Endodermal cell (in vitro differentiated cells): Measurements from ENCODE around the gene COMMD1. TPM values are rescaled to one million over a fixed set of nuclear protein-coding genes. Genes with fewer than 3 reads are reported as not detected.

Source experiments
- DNase-seq: peaks from one replicate; pipeline ENCODE4 v3.0.0-alpha.2; 2017
- H3K27ac ChIP-seq: 2 replicates; pipeline ENCODE4 v1.5.1; 2013; ENCODE audit warnings: mild to moderate bottlenecking, low read depth, low read length, moderate library complexity
- H3K27me3 ChIP-seq: 2 replicates; pipeline ENCODE4 v1.6.1; 2013; ENCODE audit warnings: mild to moderate bottlenecking, low read length, moderate library complexity; ENCODE audit not compliant: insufficient read depth, control insufficient read depth, poor library complexity, severe bottlenecking
- H3K36me3 ChIP-seq: 2 replicates; pipeline ENCODE4 v1.7.0; 2013; ENCODE audit warnings: mild to moderate bottlenecking, low read length, moderate library complexity; ENCODE audit not compliant: control insufficient read depth, insufficient read depth
- H3K4me1 ChIP-seq: one replicate; pipeline ENCODE4 v1.7.0; 2013; ENCODE audit warnings: low read length; ENCODE audit not compliant: control insufficient read depth, insufficient read depth
- H3K4me3 ChIP-seq: 2 replicates; pipeline ENCODE4 v1.5.1; 2013; ENCODE audit warnings: mild to moderate bottlenecking, low read length, moderate library complexity
- H3K9ac ChIP-seq: 2 replicates; pipeline ENCODE4 v1.6.1; 2013; ENCODE audit warnings: mild to moderate bottlenecking, low read length, moderate library complexity; ENCODE audit not compliant: poor library complexity, severe bottlenecking; ENCODE audit errors: extremely low read depth
- H3K9me3 ChIP-seq: 2 replicates; pipeline ENCODE4 v1.6.1; 2013; ENCODE audit warnings: mild to moderate bottlenecking, low read length, moderate library complexity; ENCODE audit not compliant: control insufficient read depth
- H3K27ac Mint-ChIP-seq: 2 replicates; pipeline ENCODE4 v1.8.0; 2020; ENCODE audit warnings: mixed read lengths
- H3K27me3 Mint-ChIP-seq: 2 replicates; pipeline ENCODE4 v1.8.0; 2021; ENCODE audit warnings: mild to moderate bottlenecking, mixed read lengths; ENCODE audit not compliant: insufficient read depth
- H3K36me3 Mint-ChIP-seq: 2 replicates; pipeline ENCODE4 v1.8.0; 2020; ENCODE audit warnings: low read depth, mixed read lengths
- H3K4me1 Mint-ChIP-seq: 2 replicates; pipeline ENCODE4 v1.8.0; 2020; ENCODE audit warnings: mixed read lengths
- H3K4me3 Mint-ChIP-seq: 2 replicates; pipeline ENCODE4 v1.8.0; 2020; ENCODE audit warnings: mild to moderate bottlenecking, moderate library complexity, mixed read lengths
- H3K9me3 Mint-ChIP-seq: 2 replicates; pipeline ENCODE4 v1.8.0; 2020; ENCODE audit warnings: mild to moderate bottlenecking, mixed read lengths
- WGBS, 2 experiments: methylation state at CpG; one replicate each; pipeline versions ENCODE4 v1.1.5 to v1.1.7; 2013; ENCODE audit warnings: missing lambda C conversion rate in 2 of 2, mixed read lengths in 1 of 2; ENCODE audit not compliant: insufficient coverage in 1 of 2, insufficient read length in 1 of 2; 5-methylcytosine and 5-hydroxymethylcytosine counted together
- total RNA-seq, 2 donors: library from RNA; stranded (reverse); fragmentation: NEBNext Ultra II Directional in 1 of 2; extraction: Animal tissue kit (Norgen Biotek cat#: 25700) in 1 of 2; gene quantifications; 2 replicates in 1 of 2; 3 replicates in 1 of 2; pipeline ENCODE4 v1.2.1, GENCODE V29; 2021
- TF ChIP-seq, protein P1 (sequence below): fragments of 200-600 bp; sonication (generic); conservative IDR thresholded peaks from 2 replicates; pipeline ENCODE4 v1.5.0; 2021; ENCODE audit warnings: antibody characterized with exemption, mild to moderate bottlenecking

Gene COMMD1
- total RNA-seq, 2 donors from 2014 or later = 27.8 to 28.4 TPM

DNA sequence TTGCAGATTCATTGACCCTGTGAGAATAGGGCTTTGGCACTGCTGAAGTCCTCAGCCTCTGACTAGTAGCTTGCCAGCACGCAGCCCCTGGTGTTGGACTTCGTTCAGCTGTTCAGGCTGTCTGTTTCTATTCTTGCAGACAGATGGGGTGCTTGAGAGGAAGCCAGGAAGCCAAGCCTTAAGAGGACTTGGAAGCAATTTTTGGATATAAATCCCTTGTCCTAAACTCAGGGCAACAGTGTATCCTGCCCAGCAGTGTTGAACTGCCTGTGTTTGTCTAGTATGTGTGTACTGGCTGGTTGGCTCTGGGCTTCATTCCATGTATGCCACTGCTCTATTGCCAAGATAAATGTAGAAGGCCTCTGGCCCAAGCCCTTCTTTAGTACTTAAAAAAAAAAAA is 108.6 kb downstream of the COMMD1 start:
- Mint-ChIP-seq H3K36me3 (no peaks in the 10 kb centered on the region), H3K9me3 (no peaks in the 10 kb centered on the region), H3K27ac (no peak overlapping the region), H3K27me3 (no peaks in the 10 kb centered on the region), H3K4me1 (peaks cover 3% of the 10 kb centered on the region), H3K4me3 (no peak overlapping the region)
- Histone ChIP-seq H3K27ac (no peak overlapping the region), H3K9ac (no peak overlapping the region), H3K9me3 (no peaks in the 10 kb centered on the region), H3K36me3 (no peaks in the 10 kb centered on the region), H3K4me3 (no peak overlapping the region), H3K4me1 (no peaks in the 10 kb centered on the region), H3K27me3 (no peaks in the 10 kb centered on the region)
- WGBS, 2 experiments = 86% methylated on average over 2 of the region's 2 CpGs; no CpG with 5 or more reads in 1 of the 2 experiments
- DNase-seq = no peak
- TF ChIP-seq, protein P1, sequence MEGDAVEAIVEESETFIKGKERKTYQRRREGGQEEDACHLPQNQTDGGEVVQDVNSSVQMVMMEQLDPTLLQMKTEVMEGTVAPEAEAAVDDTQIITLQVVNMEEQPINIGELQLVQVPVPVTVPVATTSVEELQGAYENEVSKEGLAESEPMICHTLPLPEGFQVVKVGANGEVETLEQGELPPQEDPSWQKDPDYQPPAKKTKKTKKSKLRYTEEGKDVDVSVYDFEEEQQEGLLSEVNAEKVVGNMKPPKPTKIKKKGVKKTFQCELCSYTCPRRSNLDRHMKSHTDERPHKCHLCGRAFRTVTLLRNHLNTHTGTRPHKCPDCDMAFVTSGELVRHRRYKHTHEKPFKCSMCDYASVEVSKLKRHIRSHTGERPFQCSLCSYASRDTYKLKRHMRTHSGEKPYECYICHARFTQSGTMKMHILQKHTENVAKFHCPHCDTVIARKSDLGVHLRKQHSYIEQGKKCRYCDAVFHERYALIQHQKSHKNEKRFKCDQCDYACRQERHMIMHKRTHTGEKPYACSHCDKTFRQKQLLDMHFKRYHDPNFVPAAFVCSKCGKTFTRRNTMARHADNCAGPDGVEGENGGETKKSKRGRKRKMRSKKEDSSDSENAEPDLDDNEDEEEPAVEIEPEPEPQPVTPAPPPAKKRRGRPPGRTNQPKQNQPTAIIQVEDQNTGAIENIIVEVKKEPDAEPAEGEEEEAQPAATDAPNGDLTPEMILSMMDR = peak; percentile 45

DNA sequence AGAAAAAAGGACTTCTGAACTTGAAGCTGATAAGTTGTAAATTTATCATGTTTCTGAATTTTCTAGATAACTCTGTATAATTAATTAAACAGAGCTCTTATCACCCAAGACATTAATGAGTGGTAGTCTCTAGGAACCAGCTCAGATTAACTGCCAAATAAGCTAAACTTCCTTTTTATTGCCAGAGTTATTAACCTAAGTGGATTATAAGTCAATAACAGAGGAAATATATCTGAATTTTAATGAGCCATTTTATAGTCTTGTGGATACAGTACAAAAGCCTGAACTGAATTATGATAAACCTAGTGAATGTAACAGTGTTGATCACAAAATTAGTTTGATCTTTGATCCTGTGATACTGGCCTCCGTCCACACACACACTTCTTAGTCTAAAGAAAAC is 111.5 kb downstream of the COMMD1 start:
- no peaks in the 10 kb centered on the region for H3K9me3 Mint-ChIP-seq
- Histone ChIP-seq H3K4me1 (no peaks in the 10 kb centered on the region), H3K9ac (no peak overlapping the region), H3K36me3 (no peaks in the 10 kb centered on the region), H3K4me3 (no peak overlapping the region), H3K27ac (no peak overlapping the region), H3K27me3 (no peaks in the 10 kb centered on the region), H3K9me3 (no peaks in the 10 kb centered on the region)
- H3K4me1 Mint-ChIP-seq = no peaks in the 10 kb centered on the region
- H3K27me3 Mint-ChIP-seq = no peaks in the 10 kb centered on the region
- TF ChIP-seq, protein P1 = no peak
- no peak overlapping the region for H3K4me3 Mint-ChIP-seq
- H3K27ac Mint-ChIP-seq = no peak overlapping the region
- no peaks in the 10 kb centered on the region for H3K36me3 Mint-ChIP-seq
- WGBS, 2 experiments = 100% methylated on average over 1 of the region's 1 CpG; no CpG with 5 or more reads in 1 of the 2 experiments
- no peak for DNase-seq

DNA sequence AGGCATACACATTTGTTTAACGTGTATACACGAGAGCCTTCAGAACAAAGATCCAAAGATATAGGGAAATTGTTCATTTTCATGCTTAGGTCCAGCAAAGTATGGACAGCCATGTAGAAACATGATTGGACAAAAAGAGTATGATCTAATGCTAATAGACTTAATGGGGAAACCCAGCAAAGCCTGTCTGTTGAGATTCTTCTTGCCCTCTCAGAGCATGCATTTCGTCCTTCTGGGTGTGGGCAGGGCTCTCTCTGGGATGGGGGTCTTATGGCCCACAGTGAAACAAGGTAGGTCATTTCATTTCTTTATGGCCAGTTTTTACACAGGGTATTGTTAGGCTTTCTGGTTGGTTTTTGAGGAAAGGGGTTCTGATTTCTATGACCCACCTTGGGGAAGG is 124.4 kb downstream of the COMMD1 start:
- Histone ChIP-seq H3K27ac (no peak overlapping the region), H3K4me3 (no peak overlapping the region), H3K9me3 (no peaks in the 10 kb centered on the region), H3K4me1 (no peaks in the 10 kb centered on the region), H3K9ac (no peak overlapping the region), H3K27me3 (no peaks in the 10 kb centered on the region), H3K36me3 (no peaks in the 10 kb centered on the region)
- Mint-ChIP-seq H3K27ac (no peak overlapping the region), H3K9me3 (no peaks in the 10 kb centered on the region), H3K36me3 (no peaks in the 10 kb centered on the region), H3K4me1 (peaks cover 7% of the 10 kb centered on the region), H3K4me3 (no peak overlapping the region), H3K27me3 (no peaks in the 10 kb centered on the region)
- WGBS, 2 experiments = 95 to 98% methylated on average over 3 of the region's 3 CpGs
- no peak for DNase-seq
- TF ChIP-seq, protein P1 = no peak
